ENCODE data around the gene GABRR2.
A peak's percentile ranks its signal among the peaks of the same experiment; 100 is the strongest.

GABRR2 gene

DNA sequence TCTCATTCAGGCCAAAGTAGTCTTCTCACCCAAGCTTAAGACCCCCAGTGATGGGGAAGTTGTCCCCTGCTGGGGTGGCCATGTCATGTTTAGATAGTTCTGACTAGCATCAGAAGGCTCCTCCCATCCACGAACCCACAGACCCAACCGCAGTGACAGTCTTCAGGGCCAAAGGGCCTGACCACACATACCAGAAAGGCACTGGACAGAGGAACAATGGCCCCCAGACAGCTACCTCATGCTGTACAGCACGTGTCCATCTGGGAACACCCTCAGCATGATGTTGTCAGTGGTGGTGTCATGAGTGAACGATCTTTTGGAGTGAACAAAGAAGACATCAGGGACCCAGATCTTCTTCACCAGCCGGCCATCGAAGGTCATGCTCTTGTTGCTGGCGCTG lies 46.3 kb downstream of the GABRR2 start:
- no peak overlapping the region for H3K4me2 ChIP-seq
- peaks cover 9% of the 10 kb centered on the region; the same call in 1 of the 2 replicates for H3K4me1 ChIP-seq
- no peaks in the 10 kb centered on the region for H4K20me1 ChIP-seq
- no peak for TF ChIP-seq Cebpa-rat (IDR thresholded peaks at IDR 0.05)
- no peaks in the 10 kb centered on the region for H3K36me3 ChIP-seq
- H3K27ac ChIP-seq = no peak overlapping the region
- H3K4me3 ChIP-seq = no peak overlapping the region
- H3K9me3 ChIP-seq = no peaks in the 10 kb centered on the region
- no peaks in the 10 kb centered on the region for H3K27me3 ChIP-seq
- H3K9ac ChIP-seq = no peak overlapping the region

DNA sequence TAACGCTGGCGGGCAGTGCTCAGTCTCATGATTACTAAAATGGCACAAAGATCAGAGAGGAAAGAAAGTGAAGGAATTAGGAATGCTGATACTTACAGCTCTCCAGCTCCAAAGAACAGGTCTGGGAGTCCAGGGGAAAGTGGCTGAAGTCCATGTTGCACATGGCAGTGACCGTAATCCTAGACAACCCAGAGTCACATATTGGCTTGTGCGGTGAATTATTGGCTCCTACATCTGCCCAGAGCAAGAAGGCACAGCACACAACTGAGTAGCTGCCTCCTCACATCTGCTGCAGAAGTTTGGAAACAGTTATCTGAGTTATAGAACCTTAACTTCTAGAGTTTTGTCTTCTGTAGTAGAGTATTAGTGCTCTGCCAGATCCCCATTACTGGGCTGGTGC lies 47.2 kb downstream of the GABRR2 start:
- Histone ChIP-seq H3K9ac (no peak overlapping the region), H3K36me3 (no peaks in the 10 kb centered on the region), H3K4me2 (no peak overlapping the region), H3K9me3 (no peaks in the 10 kb centered on the region), H3K27ac (no peak overlapping the region), H3K27me3 (no peaks in the 10 kb centered on the region), H3K4me1 (peaks cover 9% of the 10 kb centered on the region; the same call in 1 of the 2 replicates), H4K20me1 (no peaks in the 10 kb centered on the region), H3K4me3 (no peak overlapping the region)
- no peak for TF ChIP-seq Cebpa-rat (IDR thresholded peaks at IDR 0.05)

DNA sequence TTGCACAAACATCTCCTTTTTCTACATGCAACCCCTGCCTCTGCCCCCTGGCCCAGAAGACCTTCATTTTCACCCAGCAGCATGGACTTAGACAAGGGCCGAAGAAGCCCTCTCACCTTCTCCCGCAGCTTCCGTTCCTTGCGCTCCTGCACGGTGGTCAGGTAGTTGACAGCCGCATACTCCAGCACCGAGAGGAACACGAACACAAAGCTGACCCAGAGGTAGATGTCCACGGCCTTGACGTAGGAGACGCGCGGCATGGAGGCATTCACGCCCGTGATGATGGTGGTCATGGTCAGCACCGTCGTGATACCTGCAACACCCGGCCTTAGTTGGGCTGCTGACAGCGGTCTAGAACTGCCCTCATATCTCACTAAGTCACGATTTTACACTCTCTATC lies 50.8 kb downstream of the GABRR2 start:
- Histone ChIP-seq H3K9ac (no peak overlapping the region), H4K20me1 (no peaks in the 10 kb centered on the region), H3K9me3 (no peaks in the 10 kb centered on the region), H3K27me3 (no peaks in the 10 kb centered on the region), H3K4me1 (peaks cover 18% of the 10 kb centered on the region), H3K36me3 (no peaks in the 10 kb centered on the region), H3K4me3 (no peak overlapping the region), H3K4me2 (no peak overlapping the region), H3K27ac (no peak overlapping the region)
- TF ChIP-seq Cebpa-rat (IDR thresholded peaks at IDR 0.05) = no peak

DNA sequence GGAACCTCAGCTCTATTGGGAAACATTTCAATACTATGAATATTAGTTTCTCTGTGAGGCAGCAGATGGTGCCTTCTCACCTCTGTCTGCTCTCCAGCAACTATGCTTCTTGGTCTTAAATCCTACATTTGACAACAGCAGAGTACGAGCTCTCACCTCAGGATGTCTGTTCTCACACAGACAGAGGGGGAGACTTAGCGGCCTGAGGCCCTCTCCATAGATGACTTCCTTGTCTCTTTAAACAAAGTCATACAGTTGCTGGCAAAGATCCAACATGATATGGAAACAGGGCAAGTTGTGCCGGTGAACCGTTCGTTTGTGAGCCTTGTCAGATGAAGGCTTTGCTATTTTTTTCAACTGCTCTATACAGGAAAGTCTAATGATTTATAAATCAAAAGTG lies 54.3 kb downstream of the GABRR2 start:
- no peak for TF ChIP-seq Cebpa-rat (IDR thresholded peaks at IDR 0.05)
- H3K4me2 ChIP-seq = peak overlapping the region; percentile 39
- H3K4me3 ChIP-seq = no peak overlapping the region
- no peak overlapping the region for H3K9ac ChIP-seq
- H3K27me3 ChIP-seq = no peaks in the 10 kb centered on the region
- no peak overlapping the region for H3K27ac ChIP-seq
- no peaks in the 10 kb centered on the region for H3K9me3 ChIP-seq
- peaks cover 18% of the 10 kb centered on the region for H3K4me1 ChIP-seq
- H4K20me1 ChIP-seq = no peaks in the 10 kb centered on the region
- H3K36me3 ChIP-seq = no peaks in the 10 kb centered on the region

DNA sequence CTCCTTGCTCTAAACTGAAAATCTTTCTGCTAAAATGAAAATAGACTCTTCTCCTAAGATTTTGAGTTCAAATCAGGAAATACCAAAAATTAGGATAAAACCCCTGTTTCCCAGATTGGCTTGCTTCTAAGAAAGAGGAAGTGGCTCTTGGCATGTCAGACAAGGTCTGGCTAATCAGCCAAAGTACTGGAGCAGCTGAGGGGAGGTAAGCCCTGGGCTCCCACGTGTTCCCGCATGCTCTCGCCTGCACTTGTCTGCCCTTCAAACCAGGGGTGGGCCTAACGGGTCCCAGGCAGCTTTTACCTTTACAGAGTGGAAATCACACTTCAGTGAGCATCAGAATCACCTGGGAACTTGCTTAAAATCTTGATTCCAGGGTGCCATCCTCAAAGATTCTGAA lies 54.8 kb downstream of the GABRR2 start:
- no peak for TF ChIP-seq Cebpa-rat (IDR thresholded peaks at IDR 0.05)
- no peaks in the 10 kb centered on the region for H3K9me3 ChIP-seq
- peak overlapping the region; percentile 39 for H3K4me2 ChIP-seq
- no peak overlapping the region for H3K4me3 ChIP-seq
- no peaks in the 10 kb centered on the region for H3K36me3 ChIP-seq
- no peaks in the 10 kb centered on the region for H4K20me1 ChIP-seq
- no peaks in the 10 kb centered on the region for H3K27me3 ChIP-seq
- no peak overlapping the region for H3K27ac ChIP-seq
- H3K9ac ChIP-seq = no peak overlapping the region
- H3K4me1 ChIP-seq = peaks cover 18% of the 10 kb centered on the region

DNA sequence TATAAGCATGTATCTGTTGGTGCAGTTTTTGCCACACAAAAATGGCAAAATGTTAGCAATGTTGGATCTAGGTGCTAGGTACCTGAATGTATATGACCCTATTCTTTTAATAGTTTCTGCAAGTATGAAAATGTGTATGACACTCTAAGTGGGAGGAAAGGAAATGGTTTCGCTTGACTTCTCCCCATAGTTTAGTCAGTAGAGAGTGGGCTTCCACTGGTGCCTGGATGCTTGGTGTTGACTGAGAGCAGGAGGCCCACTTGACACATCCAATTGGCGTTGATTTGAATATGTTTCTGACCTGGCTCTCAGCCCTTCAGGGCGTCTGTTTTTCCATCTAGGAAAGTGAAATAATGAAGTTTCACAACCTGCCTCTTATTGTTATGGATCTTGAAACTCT lies 56.2 kb downstream of the GABRR2 start:
- no peak overlapping the region for H3K4me3 ChIP-seq
- H3K9me3 ChIP-seq = no peaks in the 10 kb centered on the region
- no peaks in the 10 kb centered on the region for H3K36me3 ChIP-seq
- no peak for TF ChIP-seq Cebpa-rat (IDR thresholded peaks at IDR 0.05)
- H3K4me2 ChIP-seq = no peak overlapping the region
- H4K20me1 ChIP-seq = no peaks in the 10 kb centered on the region
- peaks cover 18% of the 10 kb centered on the region for H3K4me1 ChIP-seq
- H3K27ac ChIP-seq = no peak overlapping the region
- H3K9ac ChIP-seq = no peak overlapping the region
- H3K27me3 ChIP-seq = no peaks in the 10 kb centered on the region

DNA sequence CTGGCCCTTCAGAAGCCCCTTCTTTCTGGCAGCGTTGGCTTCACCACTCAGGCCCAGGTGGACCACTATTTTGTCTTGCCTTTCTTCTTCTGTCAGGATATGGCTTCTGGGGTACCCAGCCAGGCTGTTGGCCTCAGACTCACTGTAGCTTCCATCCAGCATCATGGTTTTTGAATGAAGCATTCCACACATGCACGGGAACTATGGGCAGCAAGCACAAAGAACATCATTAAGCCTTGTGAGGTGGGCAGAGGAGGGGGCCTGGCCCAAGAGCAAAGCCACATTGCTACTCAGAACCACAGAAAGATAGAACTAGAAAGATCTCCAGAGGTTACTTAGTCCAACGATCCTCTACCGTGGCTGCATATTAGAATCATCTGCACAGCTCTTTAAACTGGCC lies 57.3 kb downstream of the GABRR2 start:
- no peak for TF ChIP-seq Cebpa-rat (IDR thresholded peaks at IDR 0.05)

DNA sequence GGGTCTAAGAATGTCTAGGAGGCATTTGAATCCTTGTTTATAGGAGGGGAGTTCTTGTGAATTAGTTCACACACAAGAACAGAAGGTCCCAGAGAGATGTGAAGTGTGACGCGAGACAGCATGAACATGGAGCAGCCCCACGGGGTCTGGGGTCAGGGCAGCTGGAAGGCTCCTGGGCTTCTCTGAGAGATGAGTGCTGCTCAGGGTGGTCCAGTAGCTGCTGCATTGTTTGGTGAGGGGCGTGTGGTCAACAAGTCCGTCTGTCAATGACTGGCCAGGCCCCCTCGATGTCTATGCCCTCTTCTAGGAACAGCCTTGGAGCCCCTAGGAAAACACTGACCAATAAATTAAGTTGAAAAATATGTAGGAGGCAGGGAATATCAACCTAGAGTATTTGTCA lies 57.8 kb downstream of the GABRR2 start:
- H4K20me1 ChIP-seq = no peaks in the 10 kb centered on the region
- no peak for TF ChIP-seq Cebpa-rat (IDR thresholded peaks at IDR 0.05)

More for the DNA sequence above, 57.3 kb downstream of the GABRR2 start:
- Histone ChIP-seq H3K4me2 (no peak overlapping the region), H3K27me3 (no peaks in the 10 kb centered on the region), H3K4me1 (peaks cover 18% of the 10 kb centered on the region), H3K9ac (no peak overlapping the region), H3K4me3 (no peak overlapping the region), H4K20me1 (no peaks in the 10 kb centered on the region), H3K36me3 (no peaks in the 10 kb centered on the region), H3K27ac (no peak overlapping the region), H3K9me3 (no peaks in the 10 kb centered on the region)

DNA sequence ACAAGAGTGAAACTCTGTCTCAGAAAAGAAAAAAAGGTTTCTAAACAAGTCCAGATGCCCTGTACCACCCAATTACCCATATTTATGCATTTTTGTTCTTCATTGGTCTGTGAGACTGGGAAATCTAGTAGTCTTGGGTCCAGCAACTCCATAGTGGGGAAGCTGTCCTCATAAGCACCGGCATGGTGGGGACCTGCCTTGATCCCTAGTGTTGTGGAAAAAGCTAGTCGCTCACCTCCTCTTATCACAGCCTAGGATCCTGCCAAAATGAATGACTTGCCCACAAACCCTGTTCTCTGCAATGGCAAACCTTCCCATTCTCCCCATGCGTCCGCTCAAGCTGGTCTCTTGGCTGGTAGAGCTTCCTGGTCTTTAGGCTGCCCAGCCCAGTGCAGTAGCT lies 59.7 kb downstream of the GABRR2 start:
- Histone ChIP-seq H3K4me2 (no peak overlapping the region), H3K36me3 (no peaks in the 10 kb centered on the region), H3K9me3 (no peaks in the 10 kb centered on the region), H3K27ac (no peak overlapping the region), H4K20me1 (no peaks in the 10 kb centered on the region), H3K9ac (no peak overlapping the region), H3K4me1 (peaks cover 6% of the 10 kb centered on the region), H3K27me3 (no peaks in the 10 kb centered on the region), H3K4me3 (no peak overlapping the region)
- no peak for TF ChIP-seq Cebpa-rat (IDR thresholded peaks at IDR 0.05)

More for the DNA sequence above, 57.8 kb downstream of the GABRR2 start:
- no peak overlapping the region for H3K9ac ChIP-seq
- no peak overlapping the region for H3K4me3 ChIP-seq
- H3K9me3 ChIP-seq = no peaks in the 10 kb centered on the region
- no peak overlapping the region for H3K27ac ChIP-seq
- H3K4me1 ChIP-seq = peaks cover 18% of the 10 kb centered on the region
- no peaks in the 10 kb centered on the region for H3K27me3 ChIP-seq
- H3K36me3 ChIP-seq = no peaks in the 10 kb centered on the region
- H3K4me2 ChIP-seq = no peak overlapping the region

DNA sequence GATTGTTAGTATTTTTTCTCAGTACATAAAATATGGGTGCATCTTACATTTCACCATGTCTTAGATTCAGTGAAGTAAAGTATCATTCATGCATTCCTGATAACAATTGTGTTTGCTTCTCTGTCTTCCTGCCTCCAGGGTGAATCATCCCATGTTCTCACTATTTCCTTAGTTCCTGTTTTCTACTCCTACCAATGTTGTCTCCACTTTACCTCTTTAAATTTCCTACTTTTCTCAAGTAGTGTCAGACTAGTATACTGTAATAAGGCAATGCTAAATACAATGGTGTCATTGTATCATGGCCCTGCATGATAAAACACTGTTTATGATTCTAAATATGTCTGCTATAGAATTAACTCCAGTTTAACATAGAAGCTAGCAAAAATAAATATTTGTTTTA lies 60.5 kb downstream of the GABRR2 start:
- TF ChIP-seq Cebpa-rat (IDR thresholded peaks at IDR 0.05) = no peak
- no peak overlapping the region for H3K4me3 ChIP-seq
- no peaks in the 10 kb centered on the region for H3K4me1 ChIP-seq
- no peaks in the 10 kb centered on the region for H3K9me3 ChIP-seq
- no peaks in the 10 kb centered on the region for H3K36me3 ChIP-seq
- no peak overlapping the region for H3K4me2 ChIP-seq
- H4K20me1 ChIP-seq = no peaks in the 10 kb centered on the region
- no peak overlapping the region for H3K9ac ChIP-seq
- H3K27me3 ChIP-seq = no peaks in the 10 kb centered on the region
- no peak overlapping the region for H3K27ac ChIP-seq

DNA sequence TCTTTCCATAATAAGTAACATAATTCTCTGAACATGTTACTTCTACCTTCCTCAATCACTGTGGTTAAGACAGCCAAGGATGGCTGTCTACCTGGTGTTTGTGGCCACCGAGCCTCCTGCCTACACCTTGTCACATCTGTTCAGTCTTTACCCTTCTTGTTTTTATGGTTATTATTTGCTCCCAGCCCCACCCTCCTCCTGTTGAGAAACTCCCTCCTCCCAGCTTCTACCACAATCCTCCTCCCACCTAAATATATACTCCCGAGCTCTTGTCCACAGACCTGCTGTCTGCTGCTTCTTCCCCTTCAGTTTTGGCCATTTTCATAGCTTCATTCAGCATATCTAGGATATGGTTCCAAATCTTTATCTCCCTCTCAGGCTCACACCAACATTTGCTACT lies 62.2 kb downstream of the GABRR2 start:
- Histone ChIP-seq H4K20me1 (no peaks in the 10 kb centered on the region), H3K4me3 (no peak overlapping the region), H3K9me3 (no peaks in the 10 kb centered on the region), H3K4me2 (no peak overlapping the region), H3K4me1 (no peaks in the 10 kb centered on the region), H3K9ac (no peak overlapping the region), H3K27ac (no peak overlapping the region), H3K27me3 (no peaks in the 10 kb centered on the region), H3K36me3 (no peaks in the 10 kb centered on the region)
- no peak for TF ChIP-seq Cebpa-rat (IDR thresholded peaks at IDR 0.05)

All from BLaER1 (cell line).